Limb (tissue), 2 donors: ENCODE data around the gene SLC26A11.
"Not testable (repeated sequence)": the region's sequence is repeated elsewhere in the genome, so short reads cannot be mapped to it uniquely, and the experiment has no call there.

Experiments
- DNase-seq, 2 donors: peaks; one replicate each; pipeline ENCODE4 v3.0.0-alpha.2; 2016; ENCODE audit errors: extremely low spot score in 2 of 2

Gene SLC26A11

DNA sequence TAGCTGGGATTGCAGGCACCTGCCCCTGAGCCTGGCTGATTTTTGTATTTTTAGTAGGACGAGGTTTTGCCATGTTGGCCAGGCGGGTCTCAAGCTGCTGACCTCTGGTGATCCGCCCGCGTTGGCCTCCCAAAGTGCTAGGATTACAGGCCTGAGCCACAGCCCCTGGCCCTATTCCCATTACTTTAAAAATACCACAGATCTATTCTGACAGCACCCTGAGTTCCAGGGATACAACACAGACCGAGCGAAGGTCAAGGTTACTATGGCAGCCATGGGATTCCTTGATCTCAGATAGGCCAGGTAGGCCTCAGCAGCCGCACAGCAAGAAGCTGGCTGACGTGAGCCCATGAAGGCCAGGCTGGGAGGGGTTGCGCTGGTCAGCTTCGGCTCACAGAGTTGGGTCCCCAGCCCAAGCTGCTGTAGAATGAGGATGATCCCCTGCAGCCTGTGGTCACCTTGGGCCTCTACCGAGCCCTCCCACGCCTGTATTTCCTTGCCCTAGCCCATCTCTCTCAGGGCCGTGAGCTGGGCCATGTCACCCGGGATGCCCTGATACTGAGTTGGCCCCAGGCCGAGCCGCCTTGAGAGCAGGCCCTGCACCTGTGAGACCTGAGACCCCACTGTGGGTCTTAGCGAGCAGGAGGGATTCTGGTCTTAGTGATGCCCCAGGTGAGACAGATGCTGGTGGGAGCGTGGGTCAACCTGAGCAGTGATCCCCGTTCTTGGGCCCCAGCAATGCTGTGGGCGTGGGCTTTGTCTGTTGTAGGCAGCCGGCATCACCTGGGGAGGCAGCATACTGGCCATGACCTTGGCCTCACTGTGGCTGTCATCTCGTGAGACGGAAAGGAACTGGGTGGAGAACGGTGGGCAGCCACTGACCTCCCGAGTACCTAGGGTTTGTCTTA lies 23.6 kb downstream of the SLC26A11 start:
- DNase-seq = no peak

DNA sequence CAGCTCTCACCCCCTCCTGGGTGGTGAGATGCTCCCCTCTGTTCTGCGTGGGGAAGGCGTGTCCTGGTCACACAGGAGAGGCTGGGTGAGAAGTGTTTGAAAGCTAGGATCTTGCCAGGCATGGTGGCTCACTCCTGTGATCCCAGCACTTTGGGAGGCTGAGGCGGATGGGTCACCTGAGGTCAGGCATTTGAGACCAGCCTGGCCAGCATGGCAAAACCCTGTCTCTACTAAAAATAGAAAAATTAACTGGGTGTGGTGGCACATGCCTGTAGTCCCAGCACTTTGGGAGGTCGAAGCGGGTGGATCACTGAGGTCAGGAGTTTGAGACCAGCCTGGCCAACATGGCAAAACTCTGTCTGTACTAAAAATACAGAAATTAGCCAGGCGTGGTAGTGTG lies 24.2 kb downstream of the SLC26A11 start:
- DNase-seq = not testable (repeated sequence)

DNA sequence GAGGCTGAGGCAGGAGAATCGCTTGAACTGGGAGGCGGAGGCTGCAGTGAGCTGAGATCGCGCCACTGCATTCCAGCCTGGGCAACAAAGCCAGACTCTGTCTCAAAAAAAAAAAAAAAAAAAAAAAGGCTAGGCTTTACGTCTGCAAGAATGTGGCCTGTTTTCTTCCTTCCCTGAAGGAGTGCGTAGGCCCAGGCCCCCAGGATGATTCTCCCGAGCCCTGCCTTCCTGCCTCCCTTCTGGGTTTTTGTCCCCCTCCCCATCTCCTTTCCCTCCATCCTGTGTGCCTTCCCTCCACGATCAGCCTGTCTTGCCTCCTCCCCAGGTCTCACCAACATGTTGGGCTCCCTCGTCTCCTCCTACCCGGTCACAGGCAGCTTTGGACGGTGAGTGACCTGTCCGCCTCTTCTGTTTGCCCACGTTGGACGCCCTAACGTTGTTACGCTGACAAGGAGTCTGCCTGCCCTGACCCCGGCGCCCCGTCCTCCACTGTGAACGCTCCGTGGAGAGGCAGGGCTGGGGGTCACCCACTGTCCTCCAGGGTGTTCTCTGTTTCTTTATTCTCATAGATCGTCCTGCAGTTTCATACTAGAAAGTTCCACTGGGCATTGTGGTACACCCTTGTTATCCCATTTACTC lies 24.8 kb downstream of the SLC26A11 start:
- no peak for DNase-seq

DNA sequence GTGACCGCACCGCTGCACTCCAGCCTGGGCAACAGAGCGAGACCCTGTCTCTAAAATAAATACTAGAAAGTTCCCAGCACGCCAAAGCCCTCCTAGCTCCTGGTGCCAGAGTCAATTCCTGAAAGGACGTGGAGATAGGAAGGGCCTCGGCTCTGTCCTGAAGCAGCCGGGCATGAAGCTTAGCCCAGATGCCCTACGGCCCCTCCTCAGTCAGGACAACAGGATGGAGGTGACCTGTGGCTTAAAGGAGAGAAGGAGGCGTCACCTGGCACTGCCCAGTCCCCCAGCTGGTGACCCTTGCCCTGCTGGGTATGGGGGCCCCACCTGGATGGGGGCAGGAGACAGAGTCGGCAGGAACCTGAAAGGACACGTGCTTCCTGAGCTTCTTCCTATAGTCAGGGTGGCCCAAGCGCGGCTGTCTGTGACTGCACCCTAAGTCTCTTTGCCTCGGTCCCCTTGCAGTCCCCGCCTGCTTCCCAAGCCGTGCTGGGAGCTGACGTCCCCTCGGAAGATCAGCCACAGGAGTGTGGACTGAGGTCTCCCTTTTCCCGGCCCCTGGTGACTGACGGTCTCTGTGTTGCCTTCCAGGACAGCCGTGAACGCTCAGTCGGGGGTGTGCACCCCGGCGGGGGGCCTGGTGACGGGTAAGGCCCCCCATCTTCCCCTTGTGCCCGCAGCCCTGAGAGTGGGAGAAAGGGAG lies 25.5 kb downstream of the SLC26A11 start:
- DNase-seq = no peak

DNA sequence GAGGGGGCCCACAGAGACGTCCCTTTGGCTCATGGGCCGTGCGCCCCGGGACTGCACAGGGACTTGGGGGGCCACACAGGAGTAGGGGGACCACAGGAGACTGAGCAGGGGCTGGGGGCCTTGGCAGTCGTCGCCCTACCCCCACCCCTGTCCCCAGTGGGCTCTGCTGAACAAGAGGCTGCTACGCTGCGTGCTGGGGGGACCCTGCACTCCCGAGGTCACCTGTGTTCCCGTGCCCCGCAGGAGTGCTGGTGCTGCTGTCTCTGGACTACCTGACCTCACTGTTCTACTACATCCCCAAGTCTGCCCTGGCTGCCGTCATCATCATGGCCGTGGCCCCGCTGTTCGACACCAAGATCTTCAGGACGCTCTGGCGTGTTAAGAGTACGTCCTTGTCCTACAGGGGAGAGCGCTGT lies 26.0 kb downstream of the SLC26A11 start:
- no peak for DNase-seq

DNA sequence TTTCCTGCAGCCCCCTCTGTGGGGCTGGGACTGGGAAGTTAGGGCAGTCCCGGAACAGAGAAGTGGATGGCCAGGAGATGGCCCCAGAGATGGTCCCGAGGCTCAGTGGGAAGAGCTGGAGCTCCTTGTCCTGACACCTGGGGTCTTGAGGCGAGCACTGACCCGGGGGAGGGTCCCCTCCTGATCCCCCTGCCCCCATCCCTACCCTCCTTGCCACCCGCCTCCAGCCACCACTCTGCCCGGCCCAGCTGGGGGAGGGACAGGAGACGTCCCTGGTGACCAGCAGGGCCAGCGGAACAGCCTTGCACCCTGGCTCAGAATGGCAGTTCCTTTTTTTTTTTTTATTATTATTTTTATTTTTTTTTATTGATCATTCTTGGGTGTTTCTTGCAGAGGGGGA lies 26.5 kb downstream of the SLC26A11 start:
- DNase-seq = no peak

DNA sequence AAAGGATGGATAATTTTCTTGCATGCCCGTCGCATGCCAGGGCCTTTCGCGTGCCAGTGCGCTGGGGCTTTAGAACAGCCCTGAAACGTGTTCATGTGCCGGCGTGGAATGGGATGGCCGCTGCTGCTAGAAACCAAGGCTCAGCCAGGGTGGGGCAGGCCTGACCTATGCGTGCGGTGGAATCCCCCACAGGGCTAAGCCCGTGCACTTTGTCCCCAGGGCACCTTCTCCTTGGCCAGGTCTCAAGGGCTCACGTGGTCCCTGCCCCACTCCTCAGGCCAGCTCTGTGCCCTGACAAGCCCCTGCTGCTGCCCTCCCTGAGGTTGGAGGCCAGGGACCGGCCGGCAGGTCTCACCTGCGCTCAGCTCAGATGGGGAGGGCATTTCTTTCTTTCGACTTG lies 27.3 kb downstream of the SLC26A11 start:
- no peak for DNase-seq

DNA sequence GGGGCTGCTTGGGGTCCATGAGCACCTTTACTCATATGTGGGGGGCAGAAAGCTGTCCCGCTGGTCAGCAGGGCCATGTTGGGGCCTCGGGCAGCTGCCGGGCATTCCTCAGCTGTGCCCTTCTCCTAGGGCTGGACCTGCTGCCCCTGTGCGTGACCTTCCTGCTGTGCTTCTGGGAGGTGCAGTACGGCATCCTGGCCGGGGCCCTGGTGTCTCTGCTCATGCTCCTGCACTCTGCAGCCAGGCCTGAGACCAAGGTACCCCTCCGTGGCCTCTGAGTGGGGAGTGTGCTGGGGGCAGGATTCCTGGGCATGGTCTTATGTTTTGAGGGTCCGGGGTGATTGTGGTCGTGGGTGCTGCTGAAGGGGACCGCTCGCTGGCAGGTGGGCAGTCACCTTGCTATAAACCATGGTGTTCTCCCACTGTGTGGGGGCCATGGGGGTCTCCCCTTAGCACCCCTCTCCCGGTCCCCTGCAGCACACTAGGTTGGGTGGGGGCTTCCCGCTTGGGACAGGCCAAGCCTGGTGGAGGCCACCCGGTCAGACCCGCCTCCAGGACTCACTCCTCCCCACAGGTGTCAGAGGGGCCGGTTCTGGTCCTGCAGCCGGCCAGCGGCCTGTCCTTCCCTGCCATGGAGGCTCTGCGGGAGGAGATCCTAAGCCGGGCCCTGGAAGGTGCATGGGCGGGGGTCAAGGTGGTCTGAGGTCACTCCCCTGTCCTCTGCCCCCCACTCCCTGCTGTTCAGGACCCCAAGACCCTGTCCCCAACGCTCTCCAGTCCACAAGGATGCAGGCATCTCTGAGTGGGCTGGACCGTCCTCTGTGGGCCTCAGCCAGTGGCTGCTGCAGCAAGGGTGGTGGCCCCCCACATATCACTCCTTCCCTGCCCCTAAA lies 28.0 kb downstream of the SLC26A11 start:
- DNase-seq = no peak

DNA sequence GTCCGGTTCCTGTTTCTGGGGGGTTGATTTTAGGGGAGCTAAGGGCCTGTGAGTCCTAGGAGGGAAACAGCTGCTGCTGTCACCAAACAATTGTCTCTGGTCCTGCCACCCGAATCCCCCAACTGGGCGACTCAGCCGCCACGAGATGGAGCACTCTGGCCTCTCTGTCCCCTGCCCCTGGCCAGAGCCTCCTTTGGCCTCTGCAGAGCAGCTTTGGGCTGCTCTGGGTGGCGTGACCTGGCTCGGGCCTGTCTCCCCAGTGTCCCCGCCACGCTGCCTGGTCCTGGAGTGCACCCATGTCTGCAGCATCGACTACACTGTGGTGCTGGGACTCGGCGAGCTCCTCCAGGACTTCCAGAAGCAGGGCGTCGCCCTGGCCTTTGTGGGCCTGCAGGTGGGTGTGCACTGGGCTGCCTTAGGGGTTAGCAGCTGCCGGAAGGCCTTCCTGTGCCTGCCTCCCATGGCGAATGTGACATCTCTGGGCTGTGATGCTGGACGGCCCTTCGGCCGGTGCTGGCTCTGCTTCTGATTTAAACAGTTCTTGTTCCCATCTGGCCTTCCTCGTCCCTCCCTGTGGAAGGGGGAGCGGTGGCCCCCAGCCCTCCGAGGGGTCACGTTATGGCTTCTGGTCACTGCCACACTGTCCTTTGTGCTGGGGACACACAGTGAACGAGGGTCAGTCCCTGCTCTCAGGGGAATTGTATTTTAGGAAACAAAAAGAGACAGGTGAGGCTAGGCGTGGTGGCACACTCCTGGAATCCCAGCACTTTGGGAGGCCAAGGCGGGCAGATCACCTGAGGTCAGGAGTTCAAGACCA lies 28.9 kb downstream of the SLC26A11 start:
- no peak for DNase-seq

DNA sequence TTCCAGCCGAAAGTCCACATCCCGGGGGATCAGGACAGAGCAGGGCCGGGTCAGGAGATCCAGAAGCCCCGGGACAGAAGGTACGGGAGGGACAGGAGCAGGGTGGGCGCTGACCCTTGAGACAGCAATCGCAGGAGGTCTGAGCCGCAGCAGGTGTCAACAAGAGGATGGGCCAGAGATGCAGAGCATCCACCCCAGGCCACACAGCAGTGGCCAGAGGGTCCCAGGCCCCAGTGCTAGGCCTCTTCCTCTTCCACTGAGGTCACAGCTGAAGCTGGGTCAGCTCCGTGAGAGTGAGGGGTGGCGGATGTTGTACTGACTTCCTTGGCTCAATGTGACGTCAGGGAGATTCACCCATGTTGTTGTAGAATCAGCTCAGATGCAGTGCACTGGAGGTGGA lies 31.7 kb downstream of the SLC26A11 start:
- DNase-seq = no peak

DNA sequence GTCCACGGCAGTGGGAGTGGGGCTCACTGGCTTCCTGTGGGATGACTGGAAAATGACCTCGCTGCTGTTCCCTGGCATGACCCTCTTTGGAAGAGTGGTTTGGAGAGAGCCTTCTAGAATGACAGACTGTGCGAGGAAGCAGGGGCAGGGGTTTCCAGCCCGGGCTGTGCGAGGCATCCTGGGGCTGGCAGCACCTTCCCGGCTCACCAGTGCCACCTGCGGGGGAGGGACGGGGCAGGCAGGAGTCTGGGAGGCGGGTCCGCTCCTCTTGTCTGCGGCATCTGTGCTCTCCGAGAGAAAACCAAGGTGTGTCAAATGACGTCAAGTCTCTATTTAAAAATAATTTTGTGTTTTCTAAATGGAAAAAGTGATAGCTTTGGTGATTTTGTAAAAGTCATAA lies 32.6 kb downstream of the SLC26A11 start:
- DNase-seq = peak in 1 of 2 donors; percentile 64

DNA sequence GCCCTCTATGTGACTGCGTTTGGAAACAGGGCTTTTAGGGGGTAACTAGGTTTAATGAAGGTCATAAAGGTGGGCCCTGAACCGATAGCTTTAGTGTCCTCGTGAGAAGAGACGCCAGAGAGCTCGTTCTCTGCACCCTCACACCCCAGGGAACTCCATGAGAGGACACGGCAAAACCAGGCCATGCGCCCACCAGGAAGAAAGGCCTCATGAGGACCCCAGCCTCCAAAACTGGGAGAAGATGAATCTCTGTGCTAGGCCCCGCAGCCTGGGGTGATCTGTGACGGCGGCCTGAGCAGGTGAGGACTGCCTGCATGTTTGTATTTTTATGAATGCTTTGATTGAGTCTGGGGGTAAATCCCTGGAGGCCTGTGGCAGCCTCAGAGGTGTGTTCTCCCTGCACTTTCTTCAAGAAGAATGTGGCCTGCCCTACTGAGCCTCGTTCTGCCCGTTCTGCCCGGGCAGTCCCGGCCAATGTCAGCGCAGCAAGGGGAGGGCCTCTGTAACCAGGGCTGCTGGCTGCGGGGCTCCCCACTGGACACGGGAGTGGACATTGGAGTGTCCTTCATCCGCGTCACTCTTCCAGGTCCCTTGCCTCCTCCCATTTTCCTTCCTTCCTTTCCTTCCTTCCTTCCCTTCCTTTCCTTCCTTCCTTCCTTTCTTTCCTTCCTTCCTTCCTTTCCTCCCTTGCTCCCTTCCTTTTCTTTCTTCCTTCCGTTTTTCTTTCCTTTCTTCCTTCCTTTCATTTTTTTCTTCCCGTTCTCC lies 33.6 kb downstream of the SLC26A11 start:
- DNase-seq = no peak

DNA sequence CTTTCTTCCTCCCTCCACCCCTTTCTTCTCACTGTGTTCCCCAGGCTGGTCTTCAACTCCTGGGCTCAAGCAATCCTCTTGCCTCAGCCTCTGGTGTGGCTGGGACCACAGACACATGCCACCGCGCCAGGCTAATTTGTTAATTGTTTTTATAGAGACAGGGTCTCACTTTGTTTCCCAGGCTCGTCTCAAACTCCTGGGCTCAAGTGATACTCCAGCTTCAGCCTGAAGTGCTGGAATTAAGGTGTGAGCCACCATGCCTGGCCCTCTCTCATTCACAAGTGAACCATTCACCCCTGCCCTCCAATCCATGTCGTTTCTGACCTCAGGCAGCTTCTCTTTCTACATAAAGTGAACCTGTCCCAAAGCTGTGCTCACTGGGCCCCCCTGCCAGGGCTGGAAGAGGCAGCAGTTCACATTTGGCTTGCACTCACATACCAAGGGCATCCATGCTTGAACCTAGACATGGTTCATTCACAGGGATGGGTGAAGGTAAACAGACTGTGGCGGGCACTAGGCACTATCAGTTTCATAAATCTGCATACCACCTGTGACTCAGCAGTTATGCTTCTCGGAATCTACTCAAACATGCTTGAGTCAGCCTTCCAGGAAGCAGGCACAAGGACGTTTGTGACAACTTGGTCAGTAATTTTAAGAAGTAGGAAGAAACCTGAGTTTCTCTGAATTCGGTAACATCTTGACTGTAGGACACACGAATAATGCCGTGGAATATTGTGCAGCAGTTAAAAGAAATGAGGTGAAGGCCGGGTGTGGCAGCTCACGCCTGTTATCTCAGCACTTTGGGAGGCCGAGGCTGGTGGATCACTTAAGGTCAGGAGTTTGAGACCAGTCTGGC lies 34.4 kb downstream of the SLC26A11 start:
- DNase-seq = no peak

DNA sequence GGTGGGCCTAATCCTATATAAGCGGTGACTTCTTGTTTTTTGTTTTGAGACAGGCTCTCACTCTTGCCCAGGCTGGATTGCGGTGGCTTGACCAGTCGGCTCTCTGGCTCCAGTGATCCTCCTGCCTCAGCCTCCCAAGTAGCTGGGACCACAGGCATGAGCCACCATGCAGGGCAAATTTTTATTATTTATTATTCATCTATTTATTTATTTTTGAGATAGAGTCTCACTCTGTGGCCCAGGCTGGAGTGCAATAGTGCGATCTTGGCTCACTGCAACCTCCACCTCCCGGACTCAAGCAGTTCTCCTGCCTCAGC lies 35.8 kb downstream of the SLC26A11 start:
- DNase-seq = no peak

DNA sequence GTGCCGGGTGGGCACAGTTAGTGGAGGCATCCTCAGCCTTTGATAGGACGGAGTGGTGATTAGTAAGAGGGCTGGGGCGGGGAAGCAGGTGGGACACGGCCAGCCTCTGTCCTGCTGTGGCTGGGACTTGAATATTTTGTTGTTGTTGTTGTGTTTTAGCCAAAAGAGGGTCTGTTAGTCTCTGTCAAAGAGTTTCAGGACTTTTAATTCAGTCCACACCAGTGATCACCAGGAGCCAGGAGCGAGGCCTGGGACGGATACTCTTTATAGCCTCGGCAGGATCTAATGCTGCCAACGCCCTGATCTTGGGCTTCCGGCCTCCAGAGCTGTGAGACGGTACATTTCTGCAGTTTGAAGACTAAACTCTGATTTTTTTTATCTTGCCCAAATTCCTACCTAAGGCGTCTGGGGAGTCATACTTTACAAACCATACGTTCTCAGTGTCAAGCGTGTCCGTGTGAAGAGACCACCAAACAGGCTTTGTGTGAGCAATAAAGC lies 37.5 kb downstream of the SLC26A11 start:
- DNase-seq = no peak

DNA sequence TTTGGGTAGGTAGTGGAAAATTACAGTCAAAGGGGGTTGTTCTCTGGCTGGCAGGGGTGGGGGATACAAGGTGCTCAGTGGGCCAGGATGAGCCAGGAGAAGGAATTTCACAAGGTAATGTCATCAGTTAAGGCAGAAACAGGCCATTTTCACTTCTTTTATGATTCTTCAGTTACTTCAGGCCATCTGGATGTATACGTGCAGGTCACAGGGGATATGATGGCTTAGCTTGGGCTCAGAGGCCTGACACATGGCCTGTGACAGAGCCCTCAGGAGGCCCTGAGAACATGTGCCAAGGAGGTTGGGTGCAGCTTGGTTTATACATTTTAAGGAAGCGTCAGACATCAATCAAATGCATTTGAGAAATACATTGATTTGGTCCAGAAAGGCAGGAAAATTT lies 38.1 kb downstream of the SLC26A11 start:
- not testable (repeated sequence) for DNase-seq

DNA sequence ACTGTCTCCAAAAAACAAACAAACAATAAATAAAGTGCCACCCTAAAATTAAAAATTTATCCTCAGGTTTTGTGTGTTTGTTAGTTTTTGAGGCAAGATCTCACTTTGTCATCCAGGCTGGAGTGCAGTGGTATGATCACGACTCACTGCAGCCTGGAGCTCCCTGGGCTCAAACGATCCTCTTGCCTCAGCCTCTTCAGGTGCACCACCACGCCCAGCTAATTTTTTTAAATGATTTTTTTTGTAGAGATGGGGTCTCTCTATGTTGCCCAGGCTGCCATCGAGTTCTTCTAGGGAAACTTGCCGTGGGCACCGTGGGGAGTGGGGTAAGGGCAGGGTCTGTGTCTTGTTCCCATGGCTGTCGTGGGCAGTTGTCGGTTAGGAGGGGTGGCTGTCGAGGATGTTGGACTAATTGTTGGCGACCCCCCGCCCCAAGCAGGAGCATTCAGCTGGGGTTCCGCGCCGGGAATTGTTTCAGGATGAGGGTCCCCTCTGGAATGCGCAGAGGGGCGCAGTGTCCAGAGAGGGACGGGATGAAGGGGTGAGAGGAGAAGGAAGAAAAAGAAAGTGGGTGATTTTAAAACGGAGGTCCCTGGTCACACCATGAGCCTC lies 39.3 kb downstream of the SLC26A11 start:
- DNase-seq = no peak

DNA sequence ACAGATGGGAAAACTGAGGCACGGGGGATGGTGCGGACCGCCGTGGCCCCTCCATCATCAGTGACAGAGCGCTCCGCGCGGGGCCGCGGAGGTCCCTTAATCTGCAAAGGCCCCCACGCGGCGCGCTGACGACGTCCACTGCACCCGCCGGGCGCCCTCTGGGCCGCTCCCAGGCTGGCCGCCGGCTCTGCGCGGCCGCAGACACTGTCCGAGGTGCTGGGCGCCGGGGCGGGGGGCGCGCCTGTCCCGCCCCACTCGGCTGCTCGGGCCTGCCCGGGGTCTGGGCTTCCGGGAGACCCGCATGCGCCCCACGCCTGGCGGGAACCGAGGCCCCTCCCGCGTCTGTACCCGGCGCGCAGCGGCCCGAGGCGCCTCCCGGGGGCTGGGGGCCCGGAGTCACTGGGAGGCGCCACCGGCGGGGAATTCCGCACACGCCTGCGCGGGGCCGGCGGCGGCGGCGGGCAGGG lies 39.9 kb downstream of the SLC26A11 start:
- peak; percentile 48 to 81 for DNase-seq
